Superior temporal gyrus (tissue), 1 donor: Measurements from ENCODE around the gene SLC25A43.
"Not testable (repeated sequence)": the region's sequence is repeated elsewhere in the genome, so short reads cannot be mapped to it uniquely, and the experiment has no call there.

Experiments used
- DNase-seq: peaks from one replicate; pipeline ENCODE4 v3.0.0-alpha.2; 2016; ENCODE audit errors: extremely low spot score

SLC25A43 gene

DNA sequence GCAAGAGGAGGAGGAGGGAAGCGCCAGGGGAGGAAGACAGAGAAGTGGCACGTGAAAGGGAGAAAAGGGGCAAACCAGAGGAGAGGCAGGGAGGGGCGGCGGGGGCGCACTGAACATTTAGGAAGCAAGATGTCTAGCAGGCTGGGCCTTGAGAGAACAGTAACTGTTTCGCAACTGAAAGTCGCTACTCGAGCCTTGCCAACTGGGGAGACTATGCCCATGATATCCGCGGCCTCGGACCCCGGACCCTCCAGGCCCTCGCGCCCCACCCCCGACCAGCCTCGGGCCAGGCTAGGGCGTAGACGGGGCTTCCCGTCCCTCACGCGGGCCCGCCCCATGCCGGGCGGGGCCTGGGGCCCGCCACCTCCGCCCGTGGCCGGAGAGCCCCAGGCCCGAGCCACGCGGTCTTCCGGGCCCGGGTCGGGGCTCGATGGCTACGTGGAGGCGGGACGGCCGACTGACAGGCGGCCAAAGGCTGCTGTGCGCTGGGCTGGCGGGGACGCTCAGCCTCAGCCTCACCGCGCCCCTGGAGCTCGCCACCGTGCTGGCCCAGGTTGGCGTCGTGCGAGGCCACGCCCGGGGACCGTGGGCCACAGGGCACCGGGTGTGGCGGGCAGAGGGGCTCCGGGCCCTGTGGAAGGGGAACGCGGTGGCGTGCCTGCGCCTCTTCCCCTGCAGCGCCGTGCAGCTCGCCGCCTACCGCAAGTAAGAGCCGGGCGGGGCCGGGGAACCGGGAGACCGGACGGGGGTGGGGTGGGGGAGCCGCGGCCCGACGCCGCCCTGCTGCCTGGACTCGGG, at the start of gene SLC25A43:
Gene SLC25A43, plus strand, starts transcription at position 363 of the 798 bp plus-strand sequence. Its CDS starts 68 bp downstream, at position 431.
- DNase-seq = no peak

DNA sequence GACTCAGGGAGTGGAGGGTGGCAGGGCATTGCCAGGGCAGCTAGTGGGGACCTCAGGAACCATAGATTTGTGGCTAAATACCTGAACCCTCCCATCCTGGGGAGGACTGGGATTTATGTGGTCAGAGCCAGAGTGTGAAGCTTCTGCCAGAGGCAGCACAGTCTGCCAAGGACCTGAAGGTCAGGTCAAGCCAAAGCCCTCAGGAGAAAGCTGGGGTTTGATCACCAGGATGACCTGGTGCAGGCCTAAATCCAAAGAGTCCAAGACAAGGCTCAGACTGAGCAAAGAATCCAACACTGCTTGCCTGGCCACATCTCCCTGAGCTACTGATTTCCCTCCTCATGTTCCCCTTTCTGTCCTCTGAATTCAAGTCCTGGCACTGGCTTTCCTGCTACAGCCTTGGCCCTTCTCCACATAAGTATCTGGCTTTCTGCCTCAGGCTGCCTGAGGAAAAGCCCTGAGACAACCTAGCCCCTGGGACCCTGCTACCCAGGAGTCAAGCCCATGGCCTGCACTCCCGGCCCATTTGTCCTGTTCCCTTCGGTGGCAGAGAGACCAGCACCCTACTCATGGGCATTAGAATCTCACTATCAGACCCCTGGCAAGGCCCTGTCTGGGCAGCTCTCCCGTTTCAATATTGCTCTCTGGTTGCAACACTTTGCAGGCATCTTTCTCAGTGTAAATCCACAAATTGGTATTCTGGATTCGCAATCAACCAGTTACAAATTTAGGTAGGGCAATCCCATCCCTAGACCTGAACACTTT, 39.3 kb upstream of the SLC25A43 start:
- no peak for DNase-seq

DNA sequence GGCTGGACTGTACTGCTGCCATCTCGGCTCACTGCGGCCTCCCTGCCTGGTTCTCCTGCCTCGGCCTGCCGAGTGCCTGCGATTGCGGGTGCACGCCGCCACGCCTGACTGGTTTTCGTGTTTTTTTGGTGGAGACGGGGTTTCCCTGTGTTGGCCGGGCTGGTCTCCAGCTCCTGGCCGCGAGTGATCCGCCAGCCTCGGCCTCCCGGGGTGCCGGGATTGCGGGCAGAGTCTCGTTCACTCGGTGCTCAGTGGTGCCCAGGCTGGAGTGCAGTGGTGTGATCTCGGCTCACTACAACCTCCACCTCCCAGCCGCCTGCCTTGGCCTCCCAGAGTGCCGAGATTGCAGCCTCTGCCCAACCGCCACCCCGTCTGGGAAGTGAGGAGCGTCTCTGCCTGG, 37.7 kb upstream of the SLC25A43 start:
- DNase-seq = not testable (repeated sequence)

DNA sequence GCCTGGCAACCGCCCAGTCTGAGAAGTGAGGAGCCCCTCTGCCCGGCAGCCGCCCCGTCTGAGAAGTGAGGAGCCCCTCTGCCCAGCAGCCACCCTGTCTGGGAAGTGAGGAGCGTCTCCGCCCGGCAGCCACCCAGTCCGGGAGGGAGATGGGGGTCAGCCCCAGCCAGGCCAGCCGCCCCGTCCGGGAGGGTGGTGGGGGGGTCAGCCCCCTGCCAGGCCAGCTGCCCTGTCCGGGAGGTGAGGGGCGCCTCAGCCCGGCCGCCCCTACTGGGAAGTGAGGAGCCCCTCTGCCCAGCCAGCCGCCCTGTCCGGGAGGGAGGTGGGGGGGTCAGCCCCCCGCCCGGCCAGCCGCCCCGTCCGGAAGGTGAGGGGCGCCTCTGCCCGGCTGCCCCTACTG, 37.1 kb upstream of the SLC25A43 start:
- not testable (repeated sequence) for DNase-seq

DNA sequence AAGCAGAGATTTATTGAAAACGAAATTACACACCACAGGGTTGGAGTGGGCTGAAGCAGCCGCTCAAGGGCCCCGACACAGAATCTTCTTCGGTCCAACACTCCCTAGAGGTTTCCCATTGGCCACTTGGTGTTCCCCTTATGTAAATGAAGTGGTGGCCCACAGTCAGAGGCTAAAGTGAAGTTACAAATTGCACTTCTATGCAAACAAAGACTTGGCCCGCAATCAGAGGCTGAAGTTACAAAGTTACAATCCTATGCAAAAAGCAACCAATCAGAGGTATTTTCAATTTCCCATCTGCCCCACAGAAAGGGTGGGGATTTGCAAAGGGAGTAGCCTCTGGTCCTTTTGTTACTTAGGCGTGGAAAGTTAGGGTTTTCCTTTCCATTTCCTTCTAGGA, 35.7 kb upstream of the SLC25A43 start:
- DNase-seq = no peak

DNA sequence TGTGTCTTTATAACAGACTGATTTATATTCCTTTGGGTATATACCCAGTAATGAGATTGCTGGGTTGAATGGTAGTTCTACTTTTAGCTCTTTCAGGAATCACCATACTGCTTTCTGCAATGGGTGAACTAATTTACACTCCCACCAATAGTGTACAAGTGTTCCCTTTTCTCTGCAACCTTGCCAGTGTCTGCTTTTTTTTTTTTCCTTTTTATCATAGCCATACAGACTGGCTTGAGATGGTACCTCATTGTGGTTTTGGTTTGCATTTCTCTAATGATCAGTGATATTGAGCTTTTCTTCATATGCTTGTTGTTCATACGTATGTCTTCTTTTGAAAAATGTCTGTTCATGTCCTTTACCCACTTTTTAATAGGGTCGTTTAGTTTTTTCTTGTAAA, 27.3 kb upstream of the SLC25A43 start:
- not testable (repeated sequence) for DNase-seq

DNA sequence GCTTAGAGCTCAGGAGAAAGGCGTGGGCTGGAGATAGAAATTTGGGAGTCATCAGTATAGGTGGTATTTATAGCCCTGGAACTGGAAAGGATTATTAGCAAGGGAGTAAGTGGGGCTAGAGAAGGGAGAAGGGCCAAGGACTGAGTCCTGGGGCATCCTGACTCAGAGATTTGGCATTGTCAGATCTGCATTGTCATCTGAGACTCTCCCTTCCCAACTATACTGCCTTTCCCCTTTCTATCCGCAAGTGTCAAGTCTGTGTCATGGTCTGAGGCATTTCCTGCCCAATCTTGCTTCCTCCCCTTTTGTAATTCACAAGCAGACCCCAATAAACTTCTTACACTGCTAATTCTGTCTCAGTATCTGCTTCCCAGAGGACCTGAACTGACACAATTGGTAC, 24.4 kb upstream of the SLC25A43 start:
- DNase-seq = no peak

DNA sequence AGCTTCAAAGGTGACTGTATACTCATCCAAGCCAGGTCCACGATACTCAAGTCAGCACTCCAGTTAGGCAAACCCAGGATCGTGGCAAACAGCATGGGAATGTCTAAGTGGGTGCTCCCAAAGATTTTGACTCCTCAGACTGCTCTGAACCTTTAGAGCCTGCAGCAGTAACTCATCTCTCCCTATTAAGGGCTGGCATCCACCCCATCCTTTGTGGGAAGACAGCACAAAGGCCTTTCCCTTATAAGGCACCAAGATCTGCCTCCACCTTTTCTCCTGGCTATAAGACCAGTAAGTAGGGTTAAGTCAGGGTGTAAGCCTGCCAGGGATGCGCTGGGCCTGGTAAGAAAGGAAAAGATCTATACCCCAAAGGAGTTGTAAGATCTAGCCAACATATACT, 23.6 kb upstream of the SLC25A43 start:
- DNase-seq = no peak

DNA sequence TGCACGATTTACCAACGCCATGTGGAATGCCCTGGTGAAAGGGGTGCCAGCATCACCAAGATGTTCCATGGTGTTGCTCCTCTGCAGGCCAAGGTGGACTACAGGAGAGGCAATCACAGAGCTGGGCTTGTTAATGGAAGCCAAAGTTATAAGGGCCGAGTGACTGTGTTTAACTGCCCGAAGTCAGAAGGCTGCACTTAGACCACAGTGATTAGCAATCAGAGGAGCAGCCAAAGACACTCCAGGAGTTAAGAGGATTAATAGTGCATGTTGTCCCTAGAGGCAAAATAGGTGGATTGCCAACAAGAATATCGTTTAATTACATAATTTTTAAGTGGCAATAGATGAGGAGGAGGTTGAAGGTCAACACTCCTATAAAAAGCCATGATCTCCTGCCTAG, 22.8 kb upstream of the SLC25A43 start:
- no peak for DNase-seq

DNA sequence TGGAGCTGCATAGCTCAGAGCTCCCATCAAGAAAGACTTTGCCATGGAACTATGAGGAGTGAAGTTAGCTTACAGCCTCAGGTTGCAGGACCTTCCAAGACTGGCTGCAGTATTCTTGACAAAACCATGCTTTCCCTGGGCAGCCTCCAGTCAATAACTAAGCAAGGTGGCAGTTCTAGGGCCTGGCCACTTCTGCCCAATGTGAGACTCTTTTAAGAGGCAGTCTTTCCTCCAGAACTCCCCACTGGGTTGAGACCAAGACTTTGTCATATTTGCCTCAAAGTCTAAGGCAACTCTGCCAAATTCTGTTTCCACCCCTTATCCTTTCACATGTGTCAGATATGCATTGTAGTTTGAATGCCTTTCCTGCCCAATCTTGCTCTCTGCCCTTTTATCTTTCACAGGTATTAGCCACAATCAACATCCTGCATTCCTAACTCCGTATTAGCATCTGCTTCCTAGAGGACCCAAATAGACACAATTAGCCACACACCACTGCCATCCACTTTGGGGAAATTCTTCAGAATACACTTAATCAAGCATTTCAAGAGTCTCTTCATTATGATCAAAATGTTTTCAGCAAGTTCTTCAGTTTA, 17.7 kb upstream of the SLC25A43 start:
- DNase-seq = no peak

DNA sequence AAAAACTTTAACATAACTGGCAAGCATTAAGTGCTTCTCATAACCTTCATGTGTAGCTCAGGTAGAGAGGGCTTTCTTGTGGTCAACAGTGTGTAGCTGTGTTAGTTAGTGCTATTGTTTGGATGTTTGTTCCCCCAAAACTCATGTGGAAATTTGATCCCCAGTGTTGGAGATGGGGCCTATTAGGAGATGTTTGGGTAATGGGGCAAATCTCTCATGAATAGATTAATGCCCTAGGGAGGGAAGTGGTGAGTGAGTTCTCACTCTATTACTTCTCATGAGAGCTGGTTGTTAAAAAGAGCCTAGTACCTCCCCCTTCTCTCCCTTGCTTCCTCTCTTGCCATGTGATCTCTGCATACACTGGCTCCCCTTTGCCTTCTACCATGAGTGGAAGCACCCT, 16.5 kb upstream of the SLC25A43 start:
- DNase-seq = no peak

DNA sequence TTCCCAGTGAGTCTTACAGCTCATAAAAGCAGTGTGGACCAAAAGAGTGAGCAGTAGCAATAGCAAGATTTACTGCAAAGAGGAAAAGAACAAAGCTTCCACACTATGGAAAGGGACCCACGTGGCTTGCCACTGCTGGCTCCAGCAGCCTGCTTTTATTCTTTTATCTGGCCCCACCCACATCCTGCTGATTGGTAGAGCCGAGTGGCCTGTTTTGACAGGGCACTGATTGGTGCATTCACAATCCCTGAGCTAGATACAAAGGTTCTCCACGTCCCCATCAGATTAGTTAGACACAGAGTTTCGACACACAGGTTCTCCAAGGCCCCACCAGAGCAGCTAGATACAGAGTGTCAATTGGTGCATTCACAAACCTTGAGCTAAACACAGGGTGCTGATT, 12.5 kb upstream of the SLC25A43 start:
- not testable (repeated sequence) for DNase-seq

DNA sequence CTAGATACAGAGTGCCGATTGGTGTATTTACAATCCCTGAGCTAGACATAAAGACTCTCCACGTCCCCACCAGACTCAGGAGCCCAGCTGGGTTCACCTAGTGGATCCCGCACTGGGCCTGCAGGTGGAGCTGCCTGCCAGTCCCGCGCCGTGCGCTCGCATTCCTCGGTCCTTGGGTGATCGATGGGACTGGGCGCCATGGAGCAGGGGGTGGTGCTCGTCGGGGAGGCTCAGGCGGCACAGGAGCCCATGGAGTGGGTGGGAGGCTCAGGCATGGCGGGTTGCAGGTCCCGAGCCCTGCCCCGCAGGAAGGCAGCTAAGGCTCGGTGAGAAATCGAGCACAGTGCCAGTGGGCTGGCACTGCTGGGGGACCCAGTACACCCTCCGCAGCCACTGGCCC, 11.7 kb upstream of the SLC25A43 start:
- DNase-seq = not testable (repeated sequence)

DNA sequence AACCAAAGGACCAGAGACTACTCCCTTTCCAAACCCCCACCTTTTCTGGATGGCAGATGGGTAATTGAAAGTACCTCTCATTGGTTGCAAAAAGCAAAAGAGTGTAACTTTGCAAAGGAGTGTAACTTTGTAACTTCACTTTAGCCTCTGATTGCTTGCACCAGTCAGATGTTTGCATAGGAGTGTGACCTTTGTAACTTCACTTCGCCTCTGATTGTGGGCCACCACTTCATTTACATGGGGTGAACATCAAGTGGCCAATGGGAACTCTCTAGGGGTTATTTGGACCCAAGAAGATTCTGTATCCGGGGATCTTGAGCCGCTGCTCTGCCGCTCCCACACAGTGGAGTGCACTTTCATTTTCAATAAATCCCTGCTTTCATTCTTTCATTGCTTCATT, 9.9 kb upstream of the SLC25A43 start:
- DNase-seq = no peak

DNA sequence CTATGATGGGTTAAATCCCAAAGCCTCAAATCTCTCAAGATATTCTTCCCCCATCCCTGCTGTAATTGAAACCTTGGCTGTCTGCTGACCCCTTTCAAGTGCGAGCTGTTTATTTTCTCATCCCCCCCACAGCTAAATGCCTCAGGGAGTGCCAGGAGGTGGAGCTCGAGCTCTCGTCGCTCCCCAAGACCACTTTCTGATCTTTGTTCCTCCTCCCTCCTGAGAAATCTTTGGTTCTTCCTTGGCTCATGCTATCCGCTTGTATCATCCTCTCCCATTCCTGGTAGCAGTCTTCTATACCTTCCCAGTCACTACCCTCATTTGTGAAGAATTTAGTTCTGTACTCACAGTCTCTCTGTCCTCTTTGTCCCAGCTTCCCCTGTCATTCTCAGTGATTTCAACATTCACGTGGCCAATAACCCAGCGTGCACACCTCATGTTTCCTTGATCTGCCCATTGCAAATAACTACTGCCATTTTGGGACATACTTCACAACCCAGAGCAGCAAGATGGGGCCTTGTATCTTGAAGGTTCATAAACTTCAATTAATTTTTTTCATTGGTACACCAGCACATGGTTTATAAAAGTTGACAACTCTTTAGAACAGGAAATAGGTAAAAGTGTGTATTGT, 9.2 kb upstream of the SLC25A43 start:
- no peak for DNase-seq

DNA sequence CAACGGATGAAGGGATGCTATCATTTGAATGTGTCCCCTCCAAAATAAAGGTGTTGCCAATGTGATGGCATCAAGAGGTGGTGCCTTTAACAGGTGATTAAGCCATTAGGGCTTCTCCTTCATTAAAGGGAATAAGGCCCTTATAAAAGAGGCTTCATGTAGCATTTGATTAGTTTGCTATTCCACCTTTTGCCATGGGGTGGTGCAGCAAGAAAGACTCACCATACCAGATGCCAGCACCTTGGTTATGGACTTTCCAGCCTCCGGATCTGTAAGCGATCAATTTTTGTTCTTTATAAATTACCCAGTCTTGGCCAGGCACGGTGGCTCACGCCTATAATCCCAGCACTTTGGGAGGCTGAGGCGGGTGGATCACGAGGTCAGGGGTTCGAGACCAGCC, 7.9 kb upstream of the SLC25A43 start:
- DNase-seq = no peak

DNA sequence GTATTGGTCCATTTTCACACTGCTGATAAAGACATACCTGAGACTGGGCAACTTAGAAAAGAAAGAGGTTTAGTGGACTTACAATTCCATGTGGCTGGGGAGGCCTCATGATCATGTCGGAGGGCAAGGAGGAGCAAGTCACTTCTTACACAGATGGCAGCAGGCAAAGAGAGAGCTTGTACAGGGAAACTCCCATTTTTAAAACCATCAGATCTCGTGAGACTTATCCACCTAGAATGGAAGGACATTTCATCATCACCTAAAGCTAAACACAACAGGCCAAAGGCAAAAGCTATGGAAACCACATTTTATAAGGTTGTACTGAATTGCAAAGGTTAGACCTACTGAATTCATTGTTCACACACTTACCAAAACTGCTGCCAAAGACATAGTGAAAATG, 6.0 kb upstream of the SLC25A43 start:
- DNase-seq = no peak

DNA sequence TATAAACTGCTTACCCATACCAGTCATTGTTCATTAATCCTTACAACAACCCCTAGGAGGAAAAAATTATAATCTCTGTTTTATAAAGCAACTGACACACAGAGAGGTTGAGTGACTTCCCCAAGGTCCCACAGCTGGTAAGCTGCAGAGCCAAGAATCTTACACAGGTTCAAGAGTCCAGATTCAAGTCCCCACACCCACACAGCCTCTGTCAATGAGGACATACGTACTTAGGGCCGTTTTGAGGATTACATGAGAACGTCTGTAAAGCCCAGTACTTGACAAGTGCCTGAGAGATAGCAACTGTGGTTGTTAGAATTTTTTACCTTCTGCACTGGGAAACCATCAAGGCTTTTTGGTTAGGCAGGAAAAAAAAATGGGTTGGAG, 556 bp upstream of the SLC25A43 start:
- no peak for DNase-seq

DNA sequence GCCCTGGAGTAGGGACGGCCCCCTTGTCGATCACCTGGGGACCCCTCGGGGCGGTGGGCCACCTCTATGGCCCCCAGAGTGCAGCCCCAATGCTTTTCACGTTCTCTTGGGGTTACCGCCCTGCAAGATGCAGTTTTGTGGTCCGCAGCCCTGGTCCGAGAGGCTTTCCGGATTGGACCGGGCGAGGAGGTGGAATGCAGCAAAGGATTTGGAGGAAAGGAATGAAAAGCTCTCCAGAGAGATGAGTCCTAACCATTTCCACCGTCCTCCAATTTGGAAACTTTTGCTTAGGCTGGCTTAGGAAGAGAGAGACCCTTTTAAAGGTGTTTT, 601 bp downstream of the SLC25A43 start:
- no peak for DNase-seq

DNA sequence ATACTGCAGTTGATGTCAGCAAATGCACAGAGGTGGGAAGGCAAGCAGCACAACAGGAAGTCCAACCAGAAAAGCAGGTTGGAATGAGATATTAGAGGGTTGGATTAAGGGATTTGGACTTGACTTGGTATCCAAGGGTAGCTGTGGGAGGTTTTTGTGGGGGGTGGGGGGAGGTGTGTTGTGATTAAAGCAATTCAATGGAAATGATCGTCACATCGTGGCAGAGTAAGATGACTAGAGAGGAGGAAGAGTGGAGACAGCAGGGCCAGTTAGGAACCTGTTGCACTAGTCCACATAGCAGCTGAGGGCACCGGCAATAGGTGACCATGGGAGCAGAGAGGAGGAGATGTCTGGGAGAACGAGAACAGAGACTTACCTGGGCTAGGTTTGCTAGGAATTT, 2.4 kb downstream of the SLC25A43 start:
- no peak for DNase-seq

DNA sequence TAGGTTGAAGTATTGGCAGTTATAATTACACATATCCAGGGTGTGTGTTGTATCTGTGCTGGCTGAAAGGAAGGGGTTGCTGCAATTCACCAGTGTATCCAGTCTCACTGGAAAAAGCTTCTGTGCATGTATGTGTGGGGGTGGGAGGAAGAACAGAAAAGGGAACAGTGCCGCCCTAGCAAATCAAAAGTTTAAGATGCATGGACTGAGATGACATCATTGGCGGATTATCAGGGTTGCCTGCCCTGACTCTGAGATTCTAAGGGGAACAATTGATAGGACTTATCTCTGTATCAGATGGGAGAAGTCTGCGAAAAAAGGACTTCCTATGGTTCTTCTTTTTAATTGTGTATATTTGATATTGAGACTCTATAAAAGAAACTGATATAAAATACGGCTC, 3.5 kb downstream of the SLC25A43 start:
- no peak for DNase-seq

DNA sequence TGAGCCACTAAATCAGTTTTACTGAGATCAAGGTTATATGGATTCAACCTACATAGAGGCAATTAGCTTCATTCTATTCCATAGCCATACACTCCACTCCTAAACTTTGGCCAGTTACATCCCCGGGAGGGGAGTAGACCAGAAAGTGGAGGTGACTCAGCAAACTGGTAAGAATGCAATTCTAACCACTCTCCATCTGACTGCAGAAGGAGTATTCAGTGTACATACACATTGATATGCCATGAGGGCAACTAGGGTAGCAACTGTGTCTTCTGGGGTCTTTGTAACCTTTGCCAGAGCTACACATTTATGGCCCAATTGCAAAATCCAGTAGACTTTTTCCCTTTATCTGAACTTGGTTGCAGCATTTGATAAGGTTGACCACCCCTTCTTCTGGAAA, 7.6 kb downstream of the SLC25A43 start:
- DNase-seq = no peak

DNA sequence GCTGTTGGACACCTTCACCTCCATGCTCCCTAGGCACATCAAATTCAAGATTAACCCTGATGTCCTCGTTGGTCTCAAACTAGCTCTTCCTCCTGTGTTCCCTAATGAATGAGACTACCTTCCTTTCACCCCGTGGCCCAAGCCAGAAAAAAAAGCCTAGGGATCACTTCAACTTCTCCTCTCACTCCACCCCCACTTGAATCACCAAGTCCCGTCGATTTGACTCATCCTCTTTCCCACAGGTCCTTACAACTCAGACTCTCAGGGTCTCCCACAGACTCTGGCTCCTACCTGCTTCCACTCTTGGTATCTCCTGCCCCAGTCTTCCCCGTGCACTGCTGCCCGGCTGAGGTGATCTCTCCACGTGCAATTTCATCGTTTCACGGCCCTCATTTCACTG, 8.5 kb downstream of the SLC25A43 start:
- DNase-seq = no peak
